ENCODE results near the gene RBM38.

DNA sequence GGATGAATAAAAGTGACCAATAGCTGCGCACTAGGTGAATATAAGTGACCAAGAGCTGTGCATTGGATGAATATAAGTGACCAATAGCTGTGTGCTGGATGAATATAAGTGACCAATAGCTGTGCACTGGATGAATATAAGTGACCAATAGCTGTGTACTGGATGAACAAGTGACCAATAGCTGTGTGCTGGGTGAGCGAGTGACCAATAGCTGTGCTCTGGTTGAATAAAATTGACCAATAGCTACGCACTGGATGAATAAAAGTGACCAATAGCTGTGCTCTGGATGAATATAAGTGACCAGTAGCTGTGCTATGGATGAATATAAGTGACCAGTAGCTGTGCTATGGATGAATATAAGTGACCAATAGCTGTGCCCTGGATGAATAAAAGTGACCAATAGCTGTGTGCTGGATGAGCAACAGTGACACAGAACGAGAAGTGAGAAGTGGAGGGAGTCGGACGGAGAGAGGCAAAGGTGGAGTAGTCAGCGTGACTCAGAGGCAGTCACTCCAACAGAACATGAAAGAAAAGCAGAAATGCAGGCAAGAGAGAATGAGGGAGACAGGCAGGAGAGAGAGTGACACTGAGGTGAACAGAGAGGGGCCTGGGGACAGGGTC is 38.5 kb downstream of the RBM38 start:
- no peak for TF ChIP-seq POLR2A (IDR thresholded peaks at IDR 0.05; ENCODE audit: low read depth, low read length)
- TF ChIP-seq POLR2AphosphoS5 (IDR thresholded peaks at IDR 0.05; ENCODE audit: low read depth, low read length): no peak

All from GM12892 (cell line).